Measurements from ENCODE around the gene SMARCC2. TPM values are rescaled to one million over a fixed set of nuclear protein-coding genes. Genes with fewer than 3 reads are reported as not detected.

The SMARCC2 gene
- total RNA-seq, 1 experiment from 2014 or later: 99.7 TPM

GRCh38 chr12:56229082-56229481, 39.8 kb upstream of the SMARCC2 start:
- Histone ChIP-seq H3K9ac (ENCODE audit: low read length) (no peak overlapping the region), H3K4me2 (ENCODE audit: low read length) (no peak overlapping the region), H3K9me3 (ENCODE audit: control insufficient read depth in 1 of 2, insufficient read depth in 1 of 2, low read depth in 1 of 2, low read length in 2 of 2) (no peaks in the 10 kb centered on the region), H3K4me1 (ENCODE audit: control insufficient read depth in 1 of 2, insufficient read depth in 2 of 2, low read length in 2 of 2) (peaks cover 0 to 9% of the 10 kb centered on the region in 2 experiments; a peak in 1 of 4 replicates), H4K20me1 (ENCODE audit: insufficient read depth) (no peaks in the 10 kb centered on the region), H3K27ac (ENCODE audit: low read depth, low read length) (no peak overlapping the region), H3K36me3 (ENCODE audit: control insufficient read depth in 1 of 2, insufficient read depth in 2 of 2, low read length in 2 of 2) (no peaks in the 10 kb centered on the region), H3K27me3 (ENCODE audit: insufficient read depth, low read length) (no peaks in the 10 kb centered on the region), H2AFZ (ENCODE audit: low read depth, low read length, poor library complexity, severe bottlenecking) (no peak overlapping the region), H3K4me3 (replicated peaks in 1 of 2; ENCODE audit: low read depth in 1 of 2, low read length in 2 of 2) (no peak overlapping the region), H3K9me2 (ENCODE audit: insufficient read depth) (no peaks in the 10 kb centered on the region), H3K79me2 (ENCODE audit: insufficient read depth, low read length) (peaks cover 3% of the 10 kb centered on the region; the same call in 1 of the 2 replicates)
- TF ChIP-seq YY1 (IDR thresholded peaks at IDR 0.05; ENCODE audit: extremely low read depth, insufficient replicate concordance, low read depth, low read length) (no peak), MAX (IDR thresholded peaks at IDR 0.05) (no peak), RAD21 (IDR thresholded peaks at IDR 0.05; ENCODE audit: low read depth) (no peak), EZH2 (IDR thresholded peaks at IDR 0.05) (no peak), FOSL1 (IDR thresholded peaks at IDR 0.05; ENCODE audit: low read depth) (no peak), ELF1 (IDR thresholded peaks at IDR 0.05; ENCODE audit: borderline replicate concordance, low read depth) (no peak), JUND (IDR thresholded peaks at IDR 0.05) (no peak), ZFX (IDR thresholded peaks at IDR 0.05) (no peak), SIN3A (IDR thresholded peaks at IDR 0.05; ENCODE audit: low read depth) (no peak), SP1 (IDR thresholded peaks at IDR 0.05; ENCODE audit: low read depth) (no peak), ZNF274 (IDR thresholded peaks at IDR 0.05; ENCODE audit: low read depth, low read length) (no peak), CBX3 (IDR thresholded peaks at IDR 0.05; ENCODE audit: low read depth) (no peak)
- intact Hi-C loops (cut with micrococcal nuclease): no loop called here
- BruUV-seq (replicated peaks): no TSS peak
- ChIA-PET RAD21 (ENCODE audit: low non-redundant PET in 1 of 2, low total read pairs in 2 of 2, uncharacterized antibody in 2 of 2, unreplicated experiment in 2 of 2) (no interaction called here), CTCF (no interaction called here), POLR2A (no interaction called here)
- no peak for DNase-seq (ENCODE audit: low read depth, low spot score)
- no peak for ATAC-seq

- DNase-seq (ENCODE audit: low read depth, low spot score): no peak
- Histone ChIP-seq H4K20me1 (ENCODE audit: insufficient read depth) (no peaks in the 10 kb centered on the region), H3K36me3 (ENCODE audit: control insufficient read depth in 1 of 2, insufficient read depth in 2 of 2, low read length in 2 of 2) (no peaks in the 10 kb centered on the region), H3K27me3 (ENCODE audit: insufficient read depth, low read length) (no peaks in the 10 kb centered on the region), H3K4me2 (ENCODE audit: low read length) (peak overlapping the region; percentile 94), H3K9me3 (ENCODE audit: control insufficient read depth in 1 of 2, insufficient read depth in 1 of 2, low read depth in 1 of 2, low read length in 2 of 2) (no peaks in the 10 kb centered on the region), H3K4me3 (replicated peaks in 1 of 2; ENCODE audit: low read depth in 1 of 2, low read length in 2 of 2) (peak overlapping the region; percentile 85 to 91), H3K9me2 (ENCODE audit: insufficient read depth) (no peaks in the 10 kb centered on the region), H3K9ac (ENCODE audit: low read length) (peak overlapping the region; percentile 70), H3K79me2 (ENCODE audit: insufficient read depth, low read length) (peaks cover 15% of the 10 kb centered on the region), H3K27ac (ENCODE audit: low read depth, low read length) (peak overlapping the region; percentile 67), H2AFZ (ENCODE audit: low read depth, low read length, poor library complexity, severe bottlenecking) (no peak overlapping the region), H3K4me1 (ENCODE audit: control insufficient read depth in 1 of 2, insufficient read depth in 2 of 2, low read length in 2 of 2) (peaks cover 8 to 35% of the 10 kb centered on the region in 2 experiments; a peak in 3 of 4 replicates)
- RAD21 ChIA-PET (ENCODE audit: low non-redundant PET in 1 of 2, low total read pairs in 2 of 2, uncharacterized antibody in 2 of 2, unreplicated experiment in 2 of 2): no interaction called here
- ATAC-seq: no peak
- POLR2A ChIA-PET: no interaction called here
- CTCF ChIA-PET: no interaction called here
- intact Hi-C loops (cut with micrococcal nuclease): loop anchor here (1.0 to 5.0 kb wide), 3 partner anchors 18 to 106 kb away; partner anchors contain the start of gene ANKRD52
- no peak for TF ChIP-seq TCF7L2 (IDR thresholded peaks at IDR 0.05; ENCODE audit: borderline replicate concordance, extremely low read depth, insufficient read depth, insufficient read length)
- no peak for TF ChIP-seq SP1 (IDR thresholded peaks at IDR 0.05; ENCODE audit: low read depth)
- TF ChIP-seq ZFX (IDR thresholded peaks at IDR 0.05): no peak
- no peak for TF ChIP-seq CEBPB (IDR thresholded peaks at IDR 0.05; ENCODE audit: low read depth)
- TF ChIP-seq ZNF274 (IDR thresholded peaks at IDR 0.05; ENCODE audit: low read depth, low read length): no peak
- TF ChIP-seq REST (IDR thresholded peaks at IDR 0.05; ENCODE audit: low read depth): no peak
- no peak for TF ChIP-seq RAD21 (IDR thresholded peaks at IDR 0.05; ENCODE audit: low read depth)
- no peak for TF ChIP-seq SRF (IDR thresholded peaks at IDR 0.05; ENCODE audit: low read depth)
- no peak for TF ChIP-seq ATF3 (IDR thresholded peaks at IDR 0.05)
- no TSS peak for BruUV-seq (replicated peaks)
These were observed 35.7 kb upstream of the SMARCC2 start for GRCh38 chr12:56224954-56225353.
